ENCODE results near the gene CDC25B.

GRCh38 chr20:3767427-3768341, 28.4 kb upstream of the CDC25B start, which contains the start of gene ADISSP:
- TF ChIP-seq POLR2AphosphoS5 (IDR thresholded peaks at IDR 0.05; ENCODE audit: insufficient read depth in 1 of 2, low read depth in 1 of 2), result peak; percentile 89 to 95
- TF ChIP-seq CTCF (IDR thresholded peaks at IDR 0.05), result peak in 1 of 3 experiments; percentile 32

Data from vagina (tissue), 2 donors.